ENCODE data around the gene HIPK4. TPM values are rescaled to one million over a fixed set of nuclear protein-coding genes. Genes with fewer than 3 reads are reported as not detected.
"Not testable (repeated sequence)": the region's sequence is repeated elsewhere in the genome, so short reads cannot be mapped to it uniquely, and the experiment has no call there.

The HIPK4 gene
- total and polyA plus RNA-seq, 10 donors = 0.08 to 0.19 TPM; not detected in 8

- intact Hi-C loops (cut with DNase I; ENCODE audit: low total_unique reads) = no loop called here
- H3K36me3 ChIP-seq = peaks cover 0 to 99% (median 51%) of the 10 kb centered on the region in 6 donors
- no peak for TF ChIP-seq CTCF (IDR thresholded peaks at IDR 0.05 in 8 of 11, conservative IDR thresholded peaks at IDR 0.05 in 3 of 11)
- peak in 1 of 3 donors; percentile 29 for TF ChIP-seq POLR2AphosphoS5 (IDR thresholded peaks at IDR 0.05)
- no peak for DNase-seq
- no peak overlapping the region for H3K27ac ChIP-seq
- no peaks in the 10 kb centered on the region for H3K9me3 ChIP-seq
- no peak overlapping the region for H3K4me3 ChIP-seq
- peaks cover 0 to 9% (median 2%) of the 10 kb centered on the region in 6 donors for H3K4me1 ChIP-seq
- no peaks in the 10 kb centered on the region for H3K27me3 ChIP-seq (replicated peaks in 1 of 7)
- 93 to 99% (median 98%) methylated on average over 3 to 5 of the region's 5 CpGs for WGBS, 5 donors
Measured at GRCh38 chr19:40371802-40372122, 18.2 kb downstream of the HIPK4 start.

GRCh38 chr19:40370997-40371801 is 18.8 kb downstream of the HIPK4 start:
- H3K36me3 ChIP-seq = peaks cover 0 to 97% (median 53%) of the 10 kb centered on the region in 6 donors
- no peaks in the 10 kb centered on the region for H3K27me3 ChIP-seq (replicated peaks in 1 of 7)
- WGBS, 5 donors = 66 to 85% (median 78%) methylated on average over 5 to 7 of the region's 7 CpGs

GRCh38 chr19:40370253-40370652 is 19.7 kb downstream of the HIPK4 start:
- H3K27ac ChIP-seq; intact Hi-C loops (cut with DNase I; ENCODE audit: low total_unique reads); H3K4me3 ChIP-seq; DNase-seq; H3K27me3 ChIP-seq (replicated peaks in 1 of 7); H3K9me3 ChIP-seq: not testable (repeated sequence)
- WGBS, 5 donors = 92 to 95% (median 95%) methylated on average over 3 of the region's 3 CpGs
- peaks cover 0 to 91% (median 53%) of the 10 kb centered on the region in 6 donors for H3K36me3 ChIP-seq
- peaks cover 0 to 24% (median 9%) of the 10 kb centered on the region in 6 donors for H3K4me1 ChIP-seq

More at GRCh38 chr19:40370997-40371801, 18.8 kb downstream of the HIPK4 start:
- TF ChIP-seq POLR2AphosphoS5 (IDR thresholded peaks at IDR 0.05) (peak in 1 of 3 donors; percentile 20), POLR2A (IDR thresholded peaks at IDR 0.05) (no peak)
- H3K27ac ChIP-seq = no peak overlapping the region
- no peak overlapping the region for H3K4me3 ChIP-seq
- no peak for DNase-seq
- H3K9me3 ChIP-seq = no peaks in the 10 kb centered on the region
- intact Hi-C loops (cut with DNase I; ENCODE audit: low total_unique reads) = no loop called here
- H3K4me1 ChIP-seq = peaks cover 0 to 15% (median 3%) of the 10 kb centered on the region in 6 donors

- H3K27ac ChIP-seq = no peak overlapping the region
- intact Hi-C loops (cut with DNase I; ENCODE audit: low total_unique reads) = no loop called here
- H3K9me3 ChIP-seq = no peaks in the 10 kb centered on the region
- TF ChIP-seq POLR2AphosphoS5 (IDR thresholded peaks at IDR 0.05) (peak in 1 of 3 donors; percentile 24), CTCF (IDR thresholded peaks at IDR 0.05 in 8 of 11, conservative IDR thresholded peaks at IDR 0.05 in 3 of 11) (no peak), POLR2A (IDR thresholded peaks at IDR 0.05) (no peak)
- WGBS, 5 donors = 88 to 94% (median 93%) methylated on average over 8 to 12 of the region's 12 CpGs
- no peak for DNase-seq
- no peak overlapping the region for H3K4me3 ChIP-seq
- H3K27me3 ChIP-seq (replicated peaks in 1 of 7) = no peaks in the 10 kb centered on the region
- peaks cover 0 to 87% (median 50%) of the 10 kb centered on the region in 6 donors for H3K36me3 ChIP-seq
- H3K4me1 ChIP-seq = peaks cover 0 to 29% (median 14%) of the 10 kb centered on the region in 6 donors
Measured at GRCh38 chr19:40369797-40370196, 20.2 kb downstream of the HIPK4 start.

All from spleen (tissue), 11 donors.